ENCODE measurements around the gene COPG2. TPM values are rescaled to one million over a fixed set of nuclear protein-coding genes. Genes with fewer than 3 reads are reported as not detected.

COPG2 gene
- total and polyA plus RNA-seq, 2 of the 13 experiments (the other 11 are each of a cell fraction or from before 2014, with no cell fraction given): 14.1 to 17.7 TPM

DNA sequence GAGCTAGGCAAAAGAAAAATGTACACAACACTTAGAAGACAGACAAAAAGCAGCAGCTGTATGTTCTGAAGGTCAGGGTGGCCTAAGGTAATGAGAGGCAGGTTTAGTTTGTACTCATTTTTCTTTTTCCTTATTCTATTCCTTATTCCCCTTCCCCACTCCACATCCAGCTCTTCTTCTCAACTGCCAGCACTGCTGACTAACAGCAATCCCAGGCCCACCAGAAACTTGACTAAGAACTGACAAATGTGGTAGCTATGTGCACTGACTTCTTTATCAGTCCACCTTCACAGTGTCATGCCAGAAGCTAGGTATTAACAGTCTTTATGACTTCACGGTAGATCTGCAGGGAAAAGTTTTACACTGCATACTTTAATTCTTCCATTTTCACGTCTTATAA lies 6.1 kb downstream of the COPG2 start:
- in situ Hi-C loops (cut with HindIII; ENCODE audit: extremely low pct_ligation_motif_present, low pct_unique_long_range_greater_than_20kb): no loop called here
- POLR2A ChIA-PET: no interaction called here
- BruUV-seq (replicated peaks): no TSS peak

More for the DNA sequence above, 6.1 kb downstream of the COPG2 start:
- Histone ChIP-seq H3K27ac (ENCODE audit: extremely low read length, insufficient read depth, low read length) (no peak overlapping the region), H3K9me3 (ENCODE audit: low read length) (no peaks in the 10 kb centered on the region), H4K20me1 (ENCODE audit: insufficient read depth, low read length) (no peaks in the 10 kb centered on the region; the same call in 1 of the 2 replicates), H3K4me1 (ENCODE audit: insufficient read depth, low read length) (peaks cover 5% of the 10 kb centered on the region), H3K27me3 (ENCODE audit: control insufficient read depth in 1 of 2, insufficient read depth in 2 of 2, low read length in 2 of 2) (no peaks in the 10 kb centered on the region), H3K4me2 (ENCODE audit: low read depth, low read length) (no peak overlapping the region), H3K36me3 (replicated peaks in 1 of 2; ENCODE audit: control insufficient read depth in 1 of 2, insufficient read depth in 2 of 2, low read length in 2 of 2) (peaks cover 0 to 19% of the 10 kb centered on the region in 2 experiments; a peak in 4 of 5 replicates), H3K9ac (ENCODE audit: insufficient read depth, low read depth, low read length) (no peak overlapping the region), H3K79me2 (ENCODE audit: insufficient read depth, low read length) (no peaks in the 10 kb centered on the region), H2AFZ (ENCODE audit: low read length) (no peak overlapping the region), H3K4me3 (replicated peaks in 1 of 3; ENCODE audit: insufficient read depth in 1 of 3, low read depth in 2 of 3, low read length in 3 of 3) (no peak overlapping the region)
- TF ChIP-seq CC2D1A (CRISPR knock-in tag; IDR thresholded peaks at IDR 0.05) (no peak), HNRNPH1 (optimal IDR thresholded peaks at IDR 0.05; ENCODE audit: low read depth, low read length) (no peak), ELF4 (CRISPR knock-in tag; IDR thresholded peaks at IDR 0.05; ENCODE audit: borderline replicate concordance) (no peak), THAP11 (CRISPR knock-in tag; IDR thresholded peaks at IDR 0.05) (no peak), ZFP91 (CRISPR knock-in tag; IDR thresholded peaks at IDR 0.05; ENCODE audit: borderline replicate concordance) (no peak), REXO4 (CRISPR knock-in tag; IDR thresholded peaks at IDR 0.05; ENCODE audit: borderline replicate concordance) (no peak), HDAC6 (IDR thresholded peaks at IDR 0.05; ENCODE audit: low read depth, low read length) (no peak), ZNF136 (CRISPR knock-in tag; IDR thresholded peaks at IDR 0.05; ENCODE audit: low read depth) (no peak), YEATS4 (CRISPR knock-in tag; IDR thresholded peaks at IDR 0.05; ENCODE audit: borderline replicate concordance) (no peak)
- TF ChIP-seq, protein P1, sequence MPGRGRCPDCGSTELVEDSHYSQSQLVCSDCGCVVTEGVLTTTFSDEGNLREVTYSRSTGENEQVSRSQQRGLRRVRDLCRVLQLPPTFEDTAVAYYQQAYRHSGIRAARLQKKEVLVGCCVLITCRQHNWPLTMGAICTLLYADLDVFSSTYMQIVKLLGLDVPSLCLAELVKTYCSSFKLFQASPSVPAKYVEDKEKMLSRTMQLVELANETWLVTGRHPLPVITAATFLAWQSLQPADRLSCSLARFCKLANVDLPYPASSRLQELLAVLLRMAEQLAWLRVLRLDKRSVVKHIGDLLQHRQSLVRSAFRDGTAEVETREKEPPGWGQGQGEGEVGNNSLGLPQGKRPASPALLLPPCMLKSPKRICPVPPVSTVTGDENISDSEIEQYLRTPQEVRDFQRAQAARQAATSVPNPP (CRISPR knock-in tag; IDR thresholded peaks at IDR 0.05): no peak
- ATAC-seq (no peak), DNase-seq (ENCODE audit: low spot score) (no peak), FAIRE-seq (no peak)
- 98% methylated on average over 2 of the region's 2 CpGs for WGBS (ENCODE audit: low lambda C conversion rate)
- CTCF ChIA-PET (ENCODE audit: low intra/inter-chr PET ratio, low total read pairs): no interaction called here
- intact Hi-C loops (cut with micrococcal nuclease; ENCODE audit: unreplicated experiment): no loop called here
